Stimulated activated CD8-positive, alpha-beta memory T cell treated with anti-CD3 and anti-CD28 coated beads, Interleukin-15, amount 100 ng/mL, for 24 hours (primary cell): Measurements from ENCODE around the gene ACAD11.

Source experiments
- DNase-seq: peaks from one replicate; pipeline ENCODE4 v3.0.0-alpha.2; 2020; ENCODE audit warnings: low read depth

Gene ACAD11

GRCh38 chr3:132553826-132554225 is 105.8 kb downstream of the ACAD11 start:
- DNase-seq = no peak

GRCh38 chr3:132550579-132551305 is 108.9 kb downstream of the ACAD11 start:
- DNase-seq = no peak

- DNase-seq = no peak
Measured at GRCh38 chr3:132549890-132550578, 109.6 kb downstream of the ACAD11 start.

GRCh38 chr3:132549169-132549568 is 110.4 kb downstream of the ACAD11 start:
- DNase-seq = no peak

GRCh38 chr3:132545471-132545870 is 114.1 kb downstream of the ACAD11 start:
- DNase-seq = no peak

GRCh38 chr3:132544130-132544529 is 115.5 kb downstream of the ACAD11 start:
- no peak for DNase-seq

GRCh38 chr3:132543011-132543739 is 116.4 kb downstream of the ACAD11 start:
- DNase-seq = no peak

- DNase-seq = no peak
Measured at GRCh38 chr3:132542577-132542976, 117.0 kb downstream of the ACAD11 start.

- DNase-seq = no peak
Measured at GRCh38 chr3:132539681-132540080, 119.9 kb downstream of the ACAD11 start.

GRCh38 chr3:132538072-132538471 is 121.5 kb downstream of the ACAD11 start:
- no peak for DNase-seq

- DNase-seq = no peak
Measured at GRCh38 chr3:132537297-132537696, 122.3 kb downstream of the ACAD11 start.

GRCh38 chr3:132536442-132537153 is 123.0 kb downstream of the ACAD11 start:
- no peak for DNase-seq

GRCh38 chr3:132535575-132536441 is 123.8 kb downstream of the ACAD11 start:
- no peak for DNase-seq

- no peak for DNase-seq
Measured at GRCh38 chr3:132530624-132531023, 129.0 kb downstream of the ACAD11 start.

GRCh38 chr3:132522353-132522752 is 137.3 kb downstream of the ACAD11 start:
- no peak for DNase-seq

GRCh38 chr3:132521901-132522300 is 137.7 kb downstream of the ACAD11 start:
- DNase-seq = no peak

GRCh38 chr3:132519914-132520313 is 139.7 kb downstream of the ACAD11 start:
- DNase-seq = no peak

GRCh38 chr3:132517311-132517710 is 142.3 kb downstream of the ACAD11 start:
- DNase-seq = no peak

- DNase-seq = no peak
Measured at GRCh38 chr3:132513057-132513456, 146.6 kb downstream of the ACAD11 start.

- no peak for DNase-seq
Measured at GRCh38 chr3:132509506-132509905, 150.1 kb downstream of the ACAD11 start.

GRCh38 chr3:132509096-132509495 is 150.5 kb downstream of the ACAD11 start:
- no peak for DNase-seq
